WTC11 (cell line): ENCODE results near the gene GEMIN2. TPM values are rescaled to one million over a fixed set of nuclear protein-coding genes. Genes with fewer than 3 reads are reported as not detected.

Experiments
- ATF1 ChIP-seq: sonication (generic); formaldehyde crosslinking; IDR thresholded peaks from 2 replicates; pipeline ENCODE4 v1.8.1; 2023; ENCODE audit warnings: mild to moderate bottlenecking, moderate library complexity, missing genetic modification reagents
- CREM ChIP-seq: sonication (generic); formaldehyde crosslinking; IDR thresholded peaks from 2 replicates; pipeline ENCODE4 v1.8.1; 2022; ENCODE audit warnings: mild to moderate bottlenecking, missing genetic modification reagents, moderate library complexity
- ESRRA ChIP-seq: sonication (generic); formaldehyde crosslinking; IDR thresholded peaks from 2 replicates; pipeline ENCODE4 v1.8.1; 2022; ENCODE audit warnings: mild to moderate bottlenecking, missing genetic modification reagents, borderline replicate concordance
- FOXP1 ChIP-seq: sonication (generic); formaldehyde crosslinking; IDR thresholded peaks from 2 replicates; pipeline ENCODE4 v1.8.0; 2022; ENCODE audit warnings: missing genetic modification reagents, mild to moderate bottlenecking, moderate library complexity, borderline replicate concordance
- JAZF1 ChIP-seq: fragments of 250-450 bp; sonication (Bioruptor Pico); IDR thresholded peaks from 2 replicates; pipeline ENCODE4 v1.9.0; 2021; ENCODE audit warnings: moderate library complexity, mild to moderate bottlenecking, inconsistent platforms
- MYBL2 ChIP-seq: sonication (generic); formaldehyde crosslinking; IDR thresholded peaks from 2 replicates; pipeline ENCODE4 v1.8.1; 2023; ENCODE audit warnings: mild to moderate bottlenecking, moderate library complexity, missing genetic modification reagents
- NR1H2 ChIP-seq: sonication (generic); formaldehyde crosslinking; IDR thresholded peaks from 2 replicates; pipeline ENCODE4 v1.9.0; 2021; ENCODE audit warnings: mild to moderate bottlenecking, moderate library complexity, missing genetic modification reagents
- NR2C2 ChIP-seq: sonication (generic); formaldehyde crosslinking; IDR thresholded peaks from 2 replicates; pipeline ENCODE4 v1.8.0; 2022; ENCODE audit warnings: mild to moderate bottlenecking, missing genetic modification reagents
- OVOL2 ChIP-seq: fragments of 250-450 bp; sonication (Bioruptor Pico); IDR thresholded peaks from 2 replicates; pipeline ENCODE4 v1.9.0; 2021; ENCODE audit warnings: mild to moderate bottlenecking, borderline replicate concordance
- SP1 ChIP-seq: sonication (generic); formaldehyde crosslinking; conservative IDR thresholded peaks from 2 replicates; pipeline ENCODE4 v1.8.1; 2022; ENCODE audit warnings: missing genetic modification reagents
- TCF7 ChIP-seq: sonication (generic); formaldehyde crosslinking; IDR thresholded peaks from 2 replicates; pipeline ENCODE4 v1.8.0; 2022; ENCODE audit warnings: mild to moderate bottlenecking, low read depth, missing genetic modification reagents, moderate library complexity
- TEAD4 ChIP-seq: sonication (generic); formaldehyde crosslinking; IDR thresholded peaks from 2 replicates; pipeline ENCODE4 v1.8.0; 2022; ENCODE audit warnings: mild to moderate bottlenecking, missing genetic modification reagents
- total RNA-seq: library from RNA; stranded (reverse); gene quantifications from 3 replicates; pipeline ENCODE4 v1.2.3, GENCODE V29; 2021
- TF ChIP-seq, protein P1 (sequence below): sonication (generic); formaldehyde crosslinking; IDR thresholded peaks from 2 replicates; pipeline ENCODE4 v1.8.0; 2023; ENCODE audit warnings: missing genetic modification reagents, mild to moderate bottlenecking, borderline replicate concordance
- TF ChIP-seq, protein P2 (sequence below): sonication (generic); formaldehyde crosslinking; IDR thresholded peaks from 2 replicates; pipeline ENCODE4 v1.8.1; 2022; ENCODE audit warnings: missing genetic modification reagents, borderline replicate concordance
- TF ChIP-seq, protein P3 (sequence below): fragments of 250-450 bp; sonication (Bioruptor Pico); IDR thresholded peaks from 2 replicates; pipeline ENCODE4 v2.1.2; 2022; ENCODE audit warnings: mild to moderate bottlenecking, moderate library complexity
- TF ChIP-seq, protein P4 (sequence below): sonication (generic); formaldehyde crosslinking; IDR thresholded peaks from 2 replicates; pipeline ENCODE4 v1.8.0; 2023; ENCODE audit warnings: missing genetic modification reagents
- TF ChIP-seq, protein P5 (sequence below): sonication (generic); formaldehyde crosslinking; IDR thresholded peaks from 2 replicates; pipeline ENCODE4 v1.8.1; 2022; ENCODE audit warnings: low read depth, mild to moderate bottlenecking, moderate library complexity, missing genetic modification reagents, borderline replicate concordance
- TF ChIP-seq, protein P6 (sequence below): fragments of 250-450 bp; sonication (Bioruptor Pico); IDR thresholded peaks from 2 replicates; pipeline ENCODE4 v1.9.0; 2021; ENCODE audit warnings: mild to moderate bottlenecking, borderline replicate concordance
- TF ChIP-seq, protein P7 (sequence below): fragments of 250-450 bp; sonication (Bioruptor Pico); IDR thresholded peaks from 2 replicates; pipeline ENCODE4 v1.8.0; 2021; ENCODE audit warnings: mild to moderate bottlenecking
- TF ChIP-seq, protein P8 (sequence below): sonication (generic); formaldehyde crosslinking; IDR thresholded peaks from 2 replicates; pipeline ENCODE4 v1.8.0; 2022; ENCODE audit warnings: mild to moderate bottlenecking, missing genetic modification reagents

GEMIN2 gene
- total RNA-seq, 1 experiment from 2014 or later, result 27.1 TPM

DNA sequence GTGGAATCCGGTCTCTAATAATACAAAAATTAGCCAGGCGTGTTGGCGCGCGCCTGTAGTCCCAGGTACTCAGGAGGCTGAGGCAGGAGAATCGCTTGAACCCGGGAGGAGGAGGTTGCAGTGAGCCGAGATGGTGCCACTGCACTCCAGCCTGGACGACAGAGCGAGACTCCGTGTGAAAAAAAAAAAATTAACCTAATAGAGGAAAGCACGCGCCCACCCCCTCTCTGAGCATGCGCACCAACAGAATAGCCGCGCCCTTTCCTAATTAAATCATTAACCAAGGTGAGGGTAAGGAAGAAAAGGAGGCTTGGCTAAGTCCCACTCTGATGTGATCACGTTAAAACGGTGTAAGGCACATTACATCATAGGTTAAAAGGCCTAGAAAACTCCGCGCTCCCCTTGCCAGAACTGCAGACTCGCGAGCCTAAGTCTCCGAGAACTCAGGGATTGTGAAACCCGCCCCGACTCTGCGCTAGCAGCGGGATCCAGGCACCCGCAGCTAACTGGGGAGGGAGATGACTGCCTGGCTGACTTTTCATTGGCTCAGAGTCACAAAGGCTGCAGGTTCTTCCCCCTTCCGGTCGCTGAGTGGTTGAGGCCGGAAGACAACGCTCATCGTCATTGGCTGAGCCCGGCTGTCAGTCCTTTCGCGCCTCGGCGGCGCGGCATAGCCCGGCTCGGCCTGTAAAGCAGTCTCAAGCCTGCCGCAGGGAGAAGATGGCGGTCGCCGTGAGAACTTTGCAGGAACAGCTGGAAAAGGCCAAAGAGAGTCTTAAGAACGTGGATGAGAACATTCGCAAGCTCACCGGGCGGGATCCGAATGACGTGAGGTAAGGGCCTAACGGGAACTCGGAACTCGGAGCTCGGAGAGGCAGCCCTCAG, 60.7 kb downstream of the GEMIN2 start, which contains the start of gene PNN (continued):
- TF ChIP-seq, protein P1, sequence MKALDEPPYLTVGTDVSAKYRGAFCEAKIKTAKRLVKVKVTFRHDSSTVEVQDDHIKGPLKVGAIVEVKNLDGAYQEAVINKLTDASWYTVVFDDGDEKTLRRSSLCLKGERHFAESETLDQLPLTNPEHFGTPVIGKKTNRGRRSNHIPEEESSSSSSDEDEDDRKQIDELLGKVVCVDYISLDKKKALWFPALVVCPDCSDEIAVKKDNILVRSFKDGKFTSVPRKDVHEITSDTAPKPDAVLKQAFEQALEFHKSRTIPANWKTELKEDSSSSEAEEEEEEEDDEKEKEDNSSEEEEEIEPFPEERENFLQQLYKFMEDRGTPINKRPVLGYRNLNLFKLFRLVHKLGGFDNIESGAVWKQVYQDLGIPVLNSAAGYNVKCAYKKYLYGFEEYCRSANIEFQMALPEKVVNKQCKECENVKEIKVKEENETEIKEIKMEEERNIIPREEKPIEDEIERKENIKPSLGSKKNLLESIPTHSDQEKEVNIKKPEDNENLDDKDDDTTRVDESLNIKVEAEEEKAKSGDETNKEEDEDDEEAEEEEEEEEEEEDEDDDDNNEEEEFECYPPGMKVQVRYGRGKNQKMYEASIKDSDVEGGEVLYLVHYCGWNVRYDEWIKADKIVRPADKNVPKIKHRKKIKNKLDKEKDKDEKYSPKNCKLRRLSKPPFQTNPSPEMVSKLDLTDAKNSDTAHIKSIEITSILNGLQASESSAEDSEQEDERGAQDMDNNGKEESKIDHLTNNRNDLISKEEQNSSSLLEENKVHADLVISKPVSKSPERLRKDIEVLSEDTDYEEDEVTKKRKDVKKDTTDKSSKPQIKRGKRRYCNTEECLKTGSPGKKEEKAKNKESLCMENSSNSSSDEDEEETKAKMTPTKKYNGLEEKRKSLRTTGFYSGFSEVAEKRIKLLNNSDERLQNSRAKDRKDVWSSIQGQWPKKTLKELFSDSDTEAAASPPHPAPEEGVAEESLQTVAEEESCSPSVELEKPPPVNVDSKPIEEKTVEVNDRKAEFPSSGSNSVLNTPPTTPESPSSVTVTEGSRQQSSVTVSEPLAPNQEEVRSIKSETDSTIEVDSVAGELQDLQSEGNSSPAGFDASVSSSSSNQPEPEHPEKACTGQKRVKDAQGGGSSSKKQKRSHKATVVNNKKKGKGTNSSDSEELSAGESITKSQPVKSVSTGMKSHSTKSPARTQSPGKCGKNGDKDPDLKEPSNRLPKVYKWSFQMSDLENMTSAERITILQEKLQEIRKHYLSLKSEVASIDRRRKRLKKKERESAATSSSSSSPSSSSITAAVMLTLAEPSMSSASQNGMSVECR (CRISPR knock-in tag), result 0 out of 2 replicates have a peak, but pooled peaks have one; percentile 37
- TF ChIP-seq FOXP1 (CRISPR knock-in tag) (no peak), JAZF1 (no peak), ESRRA (CRISPR knock-in tag) (no peak), NR2C2 (CRISPR knock-in tag) (no peak), NR1H2 (CRISPR knock-in tag) (no peak), CREM (CRISPR knock-in tag) (0 out of 2 replicates have a peak, but pooled peaks have one; percentile 71), MYBL2 (peak; percentile 74; the same call in 1 of the 2 replicates), OVOL2 (no peak), ATF1 (CRISPR knock-in tag) (no peak), SP1 (CRISPR knock-in tag) (peak; percentile 59; the same call in 1 of the 2 replicates), TEAD4 (no peak), TCF7 (no peak)
- TF ChIP-seq, protein P2, sequence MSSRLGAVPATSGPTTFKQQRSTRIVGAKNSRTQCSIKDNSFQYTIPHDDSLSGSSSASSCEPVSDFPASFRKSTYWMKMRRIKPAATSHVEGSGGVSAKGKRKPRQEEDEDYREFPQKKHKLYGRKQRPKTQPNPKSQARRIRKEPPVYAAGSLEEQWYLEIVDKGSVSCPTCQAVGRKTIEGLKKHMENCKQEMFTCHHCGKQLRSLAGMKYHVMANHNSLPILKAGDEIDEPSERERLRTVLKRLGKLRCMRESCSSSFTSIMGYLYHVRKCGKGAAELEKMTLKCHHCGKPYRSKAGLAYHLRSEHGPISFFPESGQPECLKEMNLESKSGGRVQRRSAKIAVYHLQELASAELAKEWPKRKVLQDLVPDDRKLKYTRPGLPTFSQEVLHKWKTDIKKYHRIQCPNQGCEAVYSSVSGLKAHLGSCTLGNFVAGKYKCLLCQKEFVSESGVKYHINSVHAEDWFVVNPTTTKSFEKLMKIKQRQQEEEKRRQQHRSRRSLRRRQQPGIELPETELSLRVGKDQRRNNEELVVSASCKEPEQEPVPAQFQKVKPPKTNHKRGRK (CRISPR knock-in tag), result no peak
- TF ChIP-seq, protein P3, sequence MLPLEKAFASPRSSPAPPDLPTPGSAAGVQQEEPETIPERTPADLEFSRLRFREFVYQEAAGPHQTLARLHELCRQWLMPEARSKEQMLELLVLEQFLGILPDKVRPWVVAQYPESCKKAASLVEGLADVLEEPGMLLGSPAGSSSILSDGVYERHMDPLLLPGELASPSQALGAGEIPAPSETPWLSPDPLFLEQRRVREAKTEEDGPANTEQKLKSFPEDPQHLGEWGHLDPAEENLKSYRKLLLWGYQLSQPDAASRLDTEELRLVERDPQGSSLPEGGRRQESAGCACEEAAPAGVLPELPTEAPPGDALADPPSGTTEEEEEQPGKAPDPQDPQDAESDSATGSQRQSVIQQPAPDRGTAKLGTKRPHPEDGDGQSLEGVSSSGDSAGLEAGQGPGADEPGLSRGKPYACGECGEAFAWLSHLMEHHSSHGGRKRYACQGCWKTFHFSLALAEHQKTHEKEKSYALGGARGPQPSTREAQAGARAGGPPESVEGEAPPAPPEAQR, result no peak
- TF ChIP-seq, protein P4, sequence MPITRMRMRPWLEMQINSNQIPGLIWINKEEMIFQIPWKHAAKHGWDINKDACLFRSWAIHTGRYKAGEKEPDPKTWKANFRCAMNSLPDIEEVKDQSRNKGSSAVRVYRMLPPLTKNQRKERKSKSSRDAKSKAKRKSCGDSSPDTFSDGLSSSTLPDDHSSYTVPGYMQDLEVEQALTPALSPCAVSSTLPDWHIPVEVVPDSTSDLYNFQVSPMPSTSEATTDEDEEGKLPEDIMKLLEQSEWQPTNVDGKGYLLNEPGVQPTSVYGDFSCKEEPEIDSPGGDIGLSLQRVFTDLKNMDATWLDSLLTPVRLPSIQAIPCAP (CRISPR knock-in tag), result no peak
- TF ChIP-seq, protein P5, sequence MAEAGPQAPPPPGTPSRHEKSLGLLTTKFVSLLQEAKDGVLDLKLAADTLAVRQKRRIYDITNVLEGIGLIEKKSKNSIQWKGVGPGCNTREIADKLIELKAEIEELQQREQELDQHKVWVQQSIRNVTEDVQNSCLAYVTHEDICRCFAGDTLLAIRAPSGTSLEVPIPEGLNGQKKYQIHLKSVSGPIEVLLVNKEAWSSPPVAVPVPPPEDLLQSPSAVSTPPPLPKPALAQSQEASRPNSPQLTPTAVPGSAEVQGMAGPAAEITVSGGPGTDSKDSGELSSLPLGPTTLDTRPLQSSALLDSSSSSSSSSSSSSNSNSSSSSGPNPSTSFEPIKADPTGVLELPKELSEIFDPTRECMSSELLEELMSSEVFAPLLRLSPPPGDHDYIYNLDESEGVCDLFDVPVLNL (CRISPR knock-in tag), result no peak
- TF ChIP-seq, protein P6, sequence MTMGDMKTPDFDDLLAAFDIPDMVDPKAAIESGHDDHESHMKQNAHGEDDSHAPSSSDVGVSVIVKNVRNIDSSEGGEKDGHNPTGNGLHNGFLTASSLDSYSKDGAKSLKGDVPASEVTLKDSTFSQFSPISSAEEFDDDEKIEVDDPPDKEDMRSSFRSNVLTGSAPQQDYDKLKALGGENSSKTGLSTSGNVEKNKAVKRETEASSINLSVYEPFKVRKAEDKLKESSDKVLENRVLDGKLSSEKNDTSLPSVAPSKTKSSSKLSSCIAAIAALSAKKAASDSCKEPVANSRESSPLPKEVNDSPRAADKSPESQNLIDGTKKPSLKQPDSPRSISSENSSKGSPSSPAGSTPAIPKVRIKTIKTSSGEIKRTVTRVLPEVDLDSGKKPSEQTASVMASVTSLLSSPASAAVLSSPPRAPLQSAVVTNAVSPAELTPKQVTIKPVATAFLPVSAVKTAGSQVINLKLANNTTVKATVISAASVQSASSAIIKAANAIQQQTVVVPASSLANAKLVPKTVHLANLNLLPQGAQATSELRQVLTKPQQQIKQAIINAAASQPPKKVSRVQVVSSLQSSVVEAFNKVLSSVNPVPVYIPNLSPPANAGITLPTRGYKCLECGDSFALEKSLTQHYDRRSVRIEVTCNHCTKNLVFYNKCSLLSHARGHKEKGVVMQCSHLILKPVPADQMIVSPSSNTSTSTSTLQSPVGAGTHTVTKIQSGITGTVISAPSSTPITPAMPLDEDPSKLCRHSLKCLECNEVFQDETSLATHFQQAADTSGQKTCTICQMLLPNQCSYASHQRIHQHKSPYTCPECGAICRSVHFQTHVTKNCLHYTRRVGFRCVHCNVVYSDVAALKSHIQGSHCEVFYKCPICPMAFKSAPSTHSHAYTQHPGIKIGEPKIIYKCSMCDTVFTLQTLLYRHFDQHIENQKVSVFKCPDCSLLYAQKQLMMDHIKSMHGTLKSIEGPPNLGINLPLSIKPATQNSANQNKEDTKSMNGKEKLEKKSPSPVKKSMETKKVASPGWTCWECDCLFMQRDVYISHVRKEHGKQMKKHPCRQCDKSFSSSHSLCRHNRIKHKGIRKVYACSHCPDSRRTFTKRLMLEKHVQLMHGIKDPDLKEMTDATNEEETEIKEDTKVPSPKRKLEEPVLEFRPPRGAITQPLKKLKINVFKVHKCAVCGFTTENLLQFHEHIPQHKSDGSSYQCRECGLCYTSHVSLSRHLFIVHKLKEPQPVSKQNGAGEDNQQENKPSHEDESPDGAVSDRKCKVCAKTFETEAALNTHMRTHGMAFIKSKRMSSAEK (CRISPR knock-in tag), result no peak
- TF ChIP-seq, protein P7, sequence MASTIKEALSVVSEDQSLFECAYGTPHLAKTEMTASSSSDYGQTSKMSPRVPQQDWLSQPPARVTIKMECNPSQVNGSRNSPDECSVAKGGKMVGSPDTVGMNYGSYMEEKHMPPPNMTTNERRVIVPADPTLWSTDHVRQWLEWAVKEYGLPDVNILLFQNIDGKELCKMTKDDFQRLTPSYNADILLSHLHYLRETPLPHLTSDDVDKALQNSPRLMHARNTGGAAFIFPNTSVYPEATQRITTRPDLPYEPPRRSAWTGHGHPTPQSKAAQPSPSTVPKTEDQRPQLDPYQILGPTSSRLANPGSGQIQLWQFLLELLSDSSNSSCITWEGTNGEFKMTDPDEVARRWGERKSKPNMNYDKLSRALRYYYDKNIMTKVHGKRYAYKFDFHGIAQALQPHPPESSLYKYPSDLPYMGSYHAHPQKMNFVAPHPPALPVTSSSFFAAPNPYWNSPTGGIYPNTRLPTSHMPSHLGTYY (CRISPR knock-in tag), result no peak
- TF ChIP-seq, protein P8, sequence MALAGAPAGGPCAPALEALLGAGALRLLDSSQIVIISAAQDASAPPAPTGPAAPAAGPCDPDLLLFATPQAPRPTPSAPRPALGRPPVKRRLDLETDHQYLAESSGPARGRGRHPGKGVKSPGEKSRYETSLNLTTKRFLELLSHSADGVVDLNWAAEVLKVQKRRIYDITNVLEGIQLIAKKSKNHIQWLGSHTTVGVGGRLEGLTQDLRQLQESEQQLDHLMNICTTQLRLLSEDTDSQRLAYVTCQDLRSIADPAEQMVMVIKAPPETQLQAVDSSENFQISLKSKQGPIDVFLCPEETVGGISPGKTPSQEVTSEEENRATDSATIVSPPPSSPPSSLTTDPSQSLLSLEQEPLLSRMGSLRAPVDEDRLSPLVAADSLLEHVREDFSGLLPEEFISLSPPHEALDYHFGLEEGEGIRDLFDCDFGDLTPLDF (CRISPR knock-in tag), result no peak
